ENCODE results near the gene NUDT8. TPM values are rescaled to one million over a fixed set of nuclear protein-coding genes. Genes with fewer than 3 reads are reported as not detected.

NUDT8 gene
- total and polyA plus RNA-seq, 9 of the 15 experiments (the other 6 are each of a cell fraction or from before 2014, with no cell fraction given) = 0.23 to 27.8 (median 5.0) TPM

- TF ChIP-seq UBTF (IDR thresholded peaks at IDR 0.05; ENCODE audit: borderline replicate concordance in 1 of 2, low read depth in 2 of 2, low read length in 2 of 2) = peak in 1 of 2 experiments; percentile 54; a peak in 1 of 4 replicates
- 0 out of 4 replicates have a peak, but pooled peaks of 1 of the 2 experiments have one; percentile 13 for TF ChIP-seq SRF (CRISPR knock-in tag; IDR thresholded peaks at IDR 0.05)
- peak; percentile 50; the same call in 1 of the 2 replicates for TF ChIP-seq MTA3 (IDR thresholded peaks at IDR 0.05; ENCODE audit: borderline replicate concordance)
- TF ChIP-seq PTRF (tag; IDR thresholded peaks at IDR 0.05) = 0 out of 2 replicates have a peak, but pooled peaks have one; percentile 52
- peak; percentile 75 for TF ChIP-seq DPF2 (IDR thresholded peaks at IDR 0.05)
- TF ChIP-seq TEAD4 (IDR thresholded peaks at IDR 0.05; ENCODE audit: low read length) = peak; percentile 53; the same call in 1 of the 2 replicates
- TF ChIP-seq TEAD4 (CRISPR knock-in tag; IDR thresholded peaks at IDR 0.05; ENCODE audit: borderline replicate concordance) = no peak
- TF ChIP-seq SMARCA4 (IDR thresholded peaks at IDR 0.05) = peak; percentile 75; the same call in 1 of the 2 replicates
- TF ChIP-seq SLC30A9 (CRISPR knock-in tag; IDR thresholded peaks at IDR 0.05) = no peak
- no peak for TF ChIP-seq KDM5B (IDR thresholded peaks at IDR 0.05; ENCODE audit: insufficient replicate concordance, low read depth, low read length)
- TF ChIP-seq HMBOX1 (IDR thresholded peaks at IDR 0.05) = no peak
- peak; percentile 16 for TF ChIP-seq CCNT2 (IDR thresholded peaks at IDR 0.05; ENCODE audit: borderline replicate concordance, extremely low read depth, insufficient read length, low read depth, low read length)
- no peak for TF ChIP-seq HOMEZ (CRISPR knock-in tag; IDR thresholded peaks at IDR 0.05)
- no peak for TF ChIP-seq THRB (CRISPR knock-in tag; conservative IDR thresholded peaks at IDR 0.05)
- TF ChIP-seq RBBP5 (IDR thresholded peaks at IDR 0.05; ENCODE audit: borderline replicate concordance, insufficient read depth, low read length, poor library complexity, severe bottlenecking) = peak; percentile 61
- 0 out of 2 replicates have a peak, but pooled peaks have one; percentile 14 for TF ChIP-seq ZNF76 (CRISPR knock-in tag; IDR thresholded peaks at IDR 0.05; ENCODE audit: borderline replicate concordance)
- TF ChIP-seq POLR2AphosphoS5 (IDR thresholded peaks at IDR 0.05; ENCODE audit: control insufficient read depth, insufficient read depth, low read depth, low read length) = peak; percentile 18; the same call in 1 of the 2 replicates
- no peak for TF ChIP-seq CCAR2 (IDR thresholded peaks at IDR 0.05; ENCODE audit: low read depth, low read length)
- TF ChIP-seq ZNF12 (CRISPR knock-in tag; IDR thresholded peaks at IDR 0.05) = no peak
- TF ChIP-seq ZNF766 (CRISPR knock-in tag; conservative IDR thresholded peaks at IDR 0.05) = peak; percentile 65; the same call in 1 of the 2 replicates
These were observed 24.3 kb downstream of the NUDT8 start (continued) for GRCh38 chr11:67605231-67606011.

All from K562 (cell line).